ENCODE results near the gene KLK15. TPM values are rescaled to one million over a fixed set of nuclear protein-coding genes. Genes with fewer than 3 reads are reported as not detected.

The KLK15 gene
- total RNA-seq, 1 experiment from 2014 or later = not detected

- CTCF ChIA-PET = interaction anchor here (0.7 to 0.8 kb wide), 2 partner anchors 84 to 247 kb away, joined by 3 to 14 read pairs; no protein-coding TSS in a partner anchor
- H3K36me3 Mint-ChIP-seq (ENCODE audit: insufficient read depth, unreplicated experiment) = peaks cover 24% of the 10 kb centered on the region
- H3K4me3 Mint-ChIP-seq (ENCODE audit: low read depth, unreplicated experiment) = no peak overlapping the region
- peaks cover 87% of the 10 kb centered on the region for H3K27me3 Mint-ChIP-seq (ENCODE audit: unreplicated experiment)
- H3K27ac Mint-ChIP-seq (ENCODE audit: unreplicated experiment) = no peak overlapping the region
- TF ChIP-seq CTCF (IDR thresholded peaks at IDR 0.05; ENCODE audit: unreplicated experiment) = peak; percentile 47
- intact Hi-C loops (cut with micrococcal nuclease; ENCODE audit: unreplicated experiment) = no loop called here
- no peaks in the 10 kb centered on the region for H3K9me3 Mint-ChIP-seq (ENCODE audit: low read depth, unreplicated experiment)
- DNase-seq = peak; percentile 27
- BruUV-seq (replicated peaks) = no TSS peak
- peaks cover 12% of the 10 kb centered on the region for H3K4me1 Mint-ChIP-seq (ENCODE audit: low read depth, unreplicated experiment)
Observed at GRCh38 chr19:50838239-50838638, 4.9 kb upstream of the KLK15 start.

- BruUV-seq (replicated peaks) = no TSS peak
- no peaks in the 10 kb centered on the region for H3K9me3 Mint-ChIP-seq (ENCODE audit: low read depth, unreplicated experiment)
- peaks cover 87% of the 10 kb centered on the region for H3K27me3 Mint-ChIP-seq (ENCODE audit: unreplicated experiment)
- peak overlapping the region; percentile 86 for H3K27ac Mint-ChIP-seq (ENCODE audit: unreplicated experiment)
- no peak for TF ChIP-seq CTCF (IDR thresholded peaks at IDR 0.05; ENCODE audit: unreplicated experiment)
- peaks cover 12% of the 10 kb centered on the region for H3K4me1 Mint-ChIP-seq (ENCODE audit: low read depth, unreplicated experiment)
- no peak for DNase-seq
- intact Hi-C loops (cut with micrococcal nuclease; ENCODE audit: unreplicated experiment) = no loop called here
- H3K4me3 Mint-ChIP-seq (ENCODE audit: low read depth, unreplicated experiment) = peak overlapping the region; percentile 79
- CTCF ChIA-PET = no interaction called here
- peaks cover 24% of the 10 kb centered on the region for H3K36me3 Mint-ChIP-seq (ENCODE audit: insufficient read depth, unreplicated experiment)
Observed at GRCh38 chr19:50837300-50837699, 3.9 kb upstream of the KLK15 start.

- no peak for DNase-seq
- CTCF ChIA-PET = interaction anchor here (0.6 kb wide), 1 partner anchor 287 kb away, joined by 7 read pairs; no protein-coding TSS in a partner anchor
- Mint-ChIP-seq H3K9me3 (ENCODE audit: low read depth, unreplicated experiment) (no peaks in the 10 kb centered on the region), H3K27me3 (ENCODE audit: unreplicated experiment) (peaks cover 87% of the 10 kb centered on the region), H3K36me3 (ENCODE audit: insufficient read depth, unreplicated experiment) (peaks cover 24% of the 10 kb centered on the region), H3K27ac (ENCODE audit: unreplicated experiment) (peak overlapping the region; percentile 86), H3K4me3 (ENCODE audit: low read depth, unreplicated experiment) (peak overlapping the region; percentile 79), H3K4me1 (ENCODE audit: low read depth, unreplicated experiment) (peaks cover 12% of the 10 kb centered on the region)
- TF ChIP-seq CTCF (IDR thresholded peaks at IDR 0.05; ENCODE audit: unreplicated experiment) = no peak
- BruUV-seq (replicated peaks) = no TSS peak
- intact Hi-C loops (cut with micrococcal nuclease; ENCODE audit: unreplicated experiment) = no loop called here
Observed at GRCh38 chr19:50836543-50837195, 3.3 kb upstream of the KLK15 start.

GRCh38 chr19:50835785-50836542, 2.6 kb upstream of the KLK15 start:
- TF ChIP-seq CTCF (IDR thresholded peaks at IDR 0.05; ENCODE audit: unreplicated experiment) = no peak
- Mint-ChIP-seq H3K36me3 (ENCODE audit: insufficient read depth, unreplicated experiment) (peaks cover 24% of the 10 kb centered on the region), H3K4me1 (ENCODE audit: low read depth, unreplicated experiment) (peaks cover 12% of the 10 kb centered on the region), H3K27me3 (ENCODE audit: unreplicated experiment) (peaks cover 87% of the 10 kb centered on the region), H3K27ac (ENCODE audit: unreplicated experiment) (peak overlapping the region; percentile 86), H3K9me3 (ENCODE audit: low read depth, unreplicated experiment) (no peaks in the 10 kb centered on the region), H3K4me3 (ENCODE audit: low read depth, unreplicated experiment) (peak overlapping the region; percentile 79)
- BruUV-seq (replicated peaks) = no TSS peak
- peak; percentile 97 for DNase-seq
- intact Hi-C loops (cut with micrococcal nuclease; ENCODE audit: unreplicated experiment) = no loop called here
- CTCF ChIA-PET = interaction anchor here (0.6 kb wide), 1 partner anchor 286 kb away, joined by 7 read pairs; no protein-coding TSS in a partner anchor

All from Calu3 (cell line).